B cell (primary cell): ENCODE measurements around the gene PRKCB. TPM values are rescaled to one million over a fixed set of nuclear protein-coding genes. Genes with fewer than 3 reads are reported as not detected.

Experiments used
- ATAC-seq: fragments of 200-7000 bp; cut with Tn5 transposase; one replicate; pipeline ENCODE4 v1.10.0; 2021; ENCODE audit warnings: low read depth, mild to moderate bottlenecking, moderate number of reproducible peaks, moderate library complexity
- CTCF ChIA-PET: fragments of 350-600 bp; sonication (Branson Sonifier 250); formaldehyde crosslinking; loops from one replicate; lab custom pipeline; 2021; ENCODE audit warnings: antibody characterized with exemption, inconsistent platforms; lab: Charles Lee
- POLR2A ChIA-PET: fragments of 350-600 bp; sonication (Branson Sonifier 250); formaldehyde crosslinking; loops from one replicate; lab custom pipeline; 2021; ENCODE audit warnings: antibody characterized with exemption; lab: Charles Lee
- DNase-seq: peaks from one replicate; pipeline ENCODE4 v3.0.0; 2013
- H2AFZ ChIP-seq: 2 replicates; pipeline ENCODE4 v1.6.1; 2012; ENCODE audit warnings: mild to moderate bottlenecking, low read depth, low read length; ENCODE audit not compliant: insufficient read depth, poor library complexity, severe bottlenecking
- H3K27ac ChIP-seq, 2 donors: 1 replicate in 1 of 2; 2 replicates in 1 of 2; pipeline ENCODE4 v1.5.1; 2012 to 2013; ENCODE audit warnings: low read length in 2 of 2, mild to moderate bottlenecking in 2 of 2, moderate library complexity in 1 of 2
- H3K27me3 ChIP-seq, 4 experiments: fragments of 200-600 bp in 1 of 4; sonication (generic) in 1 of 4; replicated peaks in 1 of 4; 1 replicate in 2 of 4; 2 replicates in 2 of 4; pipeline versions ENCODE4 v1.6.1 to v1.7.0; 2013 to 2016; ENCODE audit warnings: low read length in 3 of 4, mild to moderate bottlenecking in 2 of 4, mixed read lengths in 1 of 4, moderate library complexity in 1 of 4; ENCODE audit not compliant: insufficient read depth in 4 of 4, control insufficient read depth in 3 of 4; ENCODE audit errors: control extremely low read depth in 1 of 4
- H3K36me3 ChIP-seq, 2 experiments: replicated peaks in 1 of 2; 1 replicate in 1 of 2; 2 replicates in 1 of 2; pipeline versions ENCODE4 v1.6.1 to v1.7.1; 2013; ENCODE audit warnings: low read length in 1 of 2; ENCODE audit not compliant: insufficient read depth in 2 of 2, control insufficient read depth in 1 of 2; ENCODE audit errors: control extremely low read depth in 1 of 2, extremely low read depth in 1 of 2
- H3K4me1 ChIP-seq, 2 donors: fragments of 200-600 bp in 1 of 2; sonication (generic) in 1 of 2; 1 replicate in 1 of 2; 2 replicates in 1 of 2; pipeline versions ENCODE4 v1.5.1 to v1.6.1; 2013 to 2017; ENCODE audit warnings: low read length in 2 of 2; ENCODE audit not compliant: control insufficient read depth in 2 of 2, insufficient read depth in 2 of 2
- H3K4me2 ChIP-seq: replicated peaks from 2 replicates; pipeline ENCODE3; 2012; ENCODE audit warnings: mild to moderate bottlenecking, low read depth, low read length; ENCODE audit not compliant: poor library complexity, severe bottlenecking
- H3K4me3 ChIP-seq, 5 experiments: fragments of 200-600 bp in 1 of 5; sonication (generic) in 1 of 5; 1 replicate in 3 of 5; 2 replicates in 2 of 5; pipeline versions ENCODE4 v1.5.1 to v1.7.0; 2011 to 2016; ENCODE audit warnings: low read length in 4 of 5, mild to moderate bottlenecking in 4 of 5, low read depth in 2 of 5, control low read depth in 1 of 5, moderate library complexity in 1 of 5; ENCODE audit not compliant: insufficient read depth in 1 of 5; ENCODE audit errors: control extremely low read depth in 1 of 5, extremely low read depth in 1 of 5
- H3K79me2 ChIP-seq: fragments of 200-600 bp; sonication (generic); one replicate; pipeline ENCODE4 v1.6.0; 2016; ENCODE audit warnings: low read length; ENCODE audit not compliant: control insufficient read depth, insufficient read depth
- H3K9ac ChIP-seq: fragments of 200-600 bp; sonication (generic); 2 replicates; pipeline ENCODE4 v1.6.1; 2017; ENCODE audit warnings: mild to moderate bottlenecking, low read length, moderate library complexity
- H3K9me3 ChIP-seq, 3 donors: one replicate each; pipeline versions ENCODE4 v1.6.1 to v1.7.1; 2013; ENCODE audit warnings: low read length in 2 of 3; ENCODE audit not compliant: control insufficient read depth in 2 of 3, insufficient read depth in 1 of 3; ENCODE audit errors: control extremely low read depth in 1 of 3
- H4K20me1 ChIP-seq: 2 replicates; pipeline ENCODE4 v1.6.0; 2012; ENCODE audit warnings: mild to moderate bottlenecking, low read length; ENCODE audit not compliant: insufficient read depth, control insufficient read depth, poor library complexity, severe bottlenecking
- H3K27ac Mint-ChIP-seq: one replicate; pipeline ENCODE4 v1.8.0; 2021; ENCODE audit warnings: mixed read lengths
- H3K27me3 Mint-ChIP-seq: one replicate; pipeline ENCODE4 v1.8.0; 2021; ENCODE audit warnings: mixed read lengths
- H3K4me1 Mint-ChIP-seq: one replicate; pipeline ENCODE4 v1.8.0; 2021; ENCODE audit warnings: mixed read lengths
- H3K4me3 Mint-ChIP-seq: one replicate; pipeline ENCODE4 v1.8.0; 2021; ENCODE audit warnings: mixed read lengths
- H3K9me3 Mint-ChIP-seq: one replicate; pipeline ENCODE4 v1.8.0; 2022; ENCODE audit warnings: mixed read lengths; ENCODE audit not compliant: insufficient read depth
- EZH2 ChIP-seq: IDR thresholded peaks from 2 replicates; pipeline ENCODE4 v1.6.1; 2012; ENCODE audit warnings: borderline replicate concordance, low read depth, mild to moderate bottlenecking, moderate library complexity, low read length; ENCODE audit not compliant: insufficient read depth, poor library complexity, severe bottlenecking
- WGBS: methylation state at CpG from one replicate; pipeline ENCODE4 v1.1.5; 2013; ENCODE audit warnings: missing lambda C conversion rate; ENCODE audit not compliant: insufficient coverage; 5-methylcytosine and 5-hydroxymethylcytosine counted together
- intact Hi-C: fragments of 100-400 bp; cut with micrococcal nuclease; formaldehyde crosslinking; loops from one replicate; pipeline ENCODE4 v1.10.0; 2022
- polyA plus RNA-seq: library from polyadenylated mRNA; depleted of rRNA; stranded (reverse); fragments of >200 nt; gene quantifications from 2 replicates; pipeline ENCODE4 v1.2.3, GENCODE V29; 2012
- total RNA-seq, 2 donors: library from RNA; stranded (reverse); fragments of 120-200 nt in 1 of 2; gene quantifications; 1 replicate in 1 of 2; 2 replicates in 1 of 2; pipeline versions ENCODE4 v1.2.3 to v1.2.4, GENCODE V29; 2013 to 2022
- TF ChIP-seq, protein P1 (sequence below): fragments of 200-600 bp; IDR thresholded peaks from one replicate; pipeline ENCODE4 v1.8.0; 2022; ENCODE audit warnings: antibody characterized with exemption, mild to moderate bottlenecking

PRKCB gene
- total and polyA plus RNA-seq, 2 donors (not counting 1 experiment from before 2014, with no cell fraction given): 106 to 373 TPM

DNA sequence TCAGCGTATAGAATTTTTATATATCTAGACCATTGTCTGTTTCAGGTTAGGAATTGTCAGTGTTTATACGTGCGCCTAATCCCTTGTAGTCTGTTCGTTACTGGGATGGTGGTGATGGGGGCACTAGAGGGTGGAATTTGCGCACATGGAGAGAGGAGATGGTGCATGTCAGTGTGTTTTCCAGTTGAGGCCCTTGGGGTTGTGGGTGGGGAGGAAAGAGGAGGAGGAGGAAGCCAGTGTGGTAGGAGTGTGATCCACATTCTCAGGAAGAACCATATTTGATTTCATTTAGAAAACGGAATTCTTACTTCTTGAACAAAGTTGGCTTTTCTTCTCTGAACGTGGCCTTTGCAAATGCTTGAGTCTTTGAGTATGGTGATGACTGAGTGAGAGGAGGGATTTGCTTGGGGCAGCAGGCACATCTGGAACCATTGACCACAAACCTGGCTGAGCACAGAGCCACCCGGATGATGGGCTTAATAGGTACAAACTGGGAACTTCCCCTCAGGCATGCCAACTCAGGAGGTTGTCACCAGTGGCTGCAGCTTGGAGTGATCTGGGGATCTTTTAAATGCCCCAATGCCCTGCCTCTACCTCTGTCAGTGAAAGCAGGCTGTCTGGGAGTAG, 98.9 kb downstream of the PRKCB start:
- no peaks in the 10 kb centered on the region for H3K27me3 Mint-ChIP-seq
- peak overlapping the region; percentile 80 for H3K27ac Mint-ChIP-seq
- intact Hi-C loops: no loop called here
- POLR2A ChIA-PET: no interaction called here
- peak overlapping the region in 1 of 2 donors; percentile 54 for H3K27ac ChIP-seq
- TF ChIP-seq EZH2: no peak
- TF ChIP-seq, protein P1, sequence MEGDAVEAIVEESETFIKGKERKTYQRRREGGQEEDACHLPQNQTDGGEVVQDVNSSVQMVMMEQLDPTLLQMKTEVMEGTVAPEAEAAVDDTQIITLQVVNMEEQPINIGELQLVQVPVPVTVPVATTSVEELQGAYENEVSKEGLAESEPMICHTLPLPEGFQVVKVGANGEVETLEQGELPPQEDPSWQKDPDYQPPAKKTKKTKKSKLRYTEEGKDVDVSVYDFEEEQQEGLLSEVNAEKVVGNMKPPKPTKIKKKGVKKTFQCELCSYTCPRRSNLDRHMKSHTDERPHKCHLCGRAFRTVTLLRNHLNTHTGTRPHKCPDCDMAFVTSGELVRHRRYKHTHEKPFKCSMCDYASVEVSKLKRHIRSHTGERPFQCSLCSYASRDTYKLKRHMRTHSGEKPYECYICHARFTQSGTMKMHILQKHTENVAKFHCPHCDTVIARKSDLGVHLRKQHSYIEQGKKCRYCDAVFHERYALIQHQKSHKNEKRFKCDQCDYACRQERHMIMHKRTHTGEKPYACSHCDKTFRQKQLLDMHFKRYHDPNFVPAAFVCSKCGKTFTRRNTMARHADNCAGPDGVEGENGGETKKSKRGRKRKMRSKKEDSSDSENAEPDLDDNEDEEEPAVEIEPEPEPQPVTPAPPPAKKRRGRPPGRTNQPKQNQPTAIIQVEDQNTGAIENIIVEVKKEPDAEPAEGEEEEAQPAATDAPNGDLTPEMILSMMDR: no peak
- peaks cover 98% of the 10 kb centered on the region for H3K79me2 ChIP-seq
- H3K9me3 ChIP-seq: no peaks in the 10 kb centered on the region
- H3K9me3 Mint-ChIP-seq: peaks cover 3% of the 10 kb centered on the region
- no peak overlapping the region for H3K9ac ChIP-seq
- ATAC-seq (no peak), DNase-seq (no peak)
- no peak overlapping the region for H3K4me3 ChIP-seq
- WGBS: 75% methylated on average over 6 of the region's 8 CpGs
- H2AFZ ChIP-seq: no peak overlapping the region
- H4K20me1 ChIP-seq: peaks cover 87% of the 10 kb centered on the region
- no peak overlapping the region for H3K4me2 ChIP-seq
- CTCF ChIA-PET: interaction anchor here (0.9 kb wide), 1 partner anchor 29 kb away, joined by 3 read pairs; no protein-coding TSS in a partner anchor
- H3K4me3 Mint-ChIP-seq: peak overlapping the region; percentile 26
- H3K4me1 ChIP-seq: peaks cover 38 to 54% of the 10 kb centered on the region in 2 donors
- peaks cover 89% of the 10 kb centered on the region for H3K4me1 Mint-ChIP-seq
- H3K27me3 ChIP-seq: no peaks in the 10 kb centered on the region
- H3K36me3 ChIP-seq: peaks cover 0 to 25% of the 10 kb centered on the region in 2 experiments

DNA sequence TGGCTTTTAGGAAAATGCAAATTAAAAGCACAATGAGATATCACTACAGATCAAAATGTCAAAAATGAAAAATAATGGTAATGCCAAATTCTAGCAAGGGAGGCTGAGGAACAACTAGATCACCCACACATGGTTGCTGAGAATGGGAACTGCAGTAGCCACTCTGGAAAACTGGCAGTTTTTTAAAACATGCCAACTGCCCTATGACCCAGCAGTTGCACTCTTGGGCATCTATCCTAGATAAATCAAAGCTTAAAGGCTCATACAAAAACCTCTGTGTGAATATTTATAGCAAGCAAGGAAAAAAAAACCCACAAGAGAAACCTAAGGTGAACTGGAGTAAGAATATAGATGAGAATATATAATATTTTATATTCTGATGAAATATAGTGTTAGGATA, 104.3 kb downstream of the PRKCB start:
- H3K4me3 ChIP-seq: no peak overlapping the region
- H3K27ac ChIP-seq: peak overlapping the region in 1 of 2 donors; percentile 56
- peaks cover 83% of the 10 kb centered on the region for H3K4me1 Mint-ChIP-seq
- no peak overlapping the region for H3K4me2 ChIP-seq
- H3K9me3 ChIP-seq: no peaks in the 10 kb centered on the region
- no peak overlapping the region for H2AFZ ChIP-seq
- H3K9me3 Mint-ChIP-seq: no peaks in the 10 kb centered on the region
- no peak overlapping the region for H3K9ac ChIP-seq
- no peaks in the 10 kb centered on the region for H3K27me3 ChIP-seq
- H3K27me3 Mint-ChIP-seq: no peaks in the 10 kb centered on the region
- H4K20me1 ChIP-seq: peaks cover 36% of the 10 kb centered on the region
- ATAC-seq (no peak), DNase-seq (no peak)
- peaks cover 2 to 21% of the 10 kb centered on the region in 2 experiments for H3K36me3 ChIP-seq
- H3K79me2 ChIP-seq: peaks cover 95% of the 10 kb centered on the region
- peak overlapping the region; percentile 86 for H3K27ac Mint-ChIP-seq
- TF ChIP-seq EZH2: no peak
- TF ChIP-seq, protein P1: no peak
- H3K4me3 Mint-ChIP-seq: no peak overlapping the region
- peaks cover 59% of the 10 kb centered on the region in 2 donors for H3K4me1 ChIP-seq
- CTCF ChIA-PET: interaction anchor here (0.9 to 1.5 kb wide), 3 partner anchors 9 to 70 kb away, joined by 3 to 4 read pairs (median 4); no protein-coding TSS in a partner anchor
- intact Hi-C loops: no loop called here
- POLR2A ChIA-PET: no interaction called here
